ENCODE results near the gene ACYP2. TPM values are rescaled to one million over a fixed set of nuclear protein-coding genes. Genes with fewer than 3 reads are reported as not detected.

The ACYP2 gene
- total RNA-seq, 1 experiment from 2014 or later, result 10.9 TPM

DNA sequence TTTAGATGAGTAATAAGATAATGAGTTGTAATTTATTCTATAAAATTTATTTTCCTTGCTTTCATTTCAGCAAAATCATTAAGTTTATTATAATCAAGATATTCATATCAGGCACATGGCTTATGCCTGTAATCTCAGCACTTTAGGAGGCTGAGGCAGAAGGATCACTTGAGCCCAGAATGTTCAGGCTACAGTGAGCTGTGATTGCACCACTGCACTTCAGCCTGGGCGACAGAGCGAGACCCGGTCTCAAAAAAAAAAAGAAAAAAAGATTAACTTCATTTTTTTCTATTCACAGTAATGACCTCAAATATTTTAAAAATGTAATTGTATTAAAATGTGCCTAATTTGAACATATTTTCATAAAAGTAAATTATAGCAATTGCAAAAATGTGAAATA lies 67.9 kb downstream of the ACYP2 start:
- no peak for TF ChIP-seq CTCF (IDR thresholded peaks at IDR 0.05; ENCODE audit: unreplicated experiment)
- no peak for DNase-seq
- H3K27me3 Mint-ChIP-seq (ENCODE audit: unreplicated experiment), result no peaks in the 10 kb centered on the region
- BruUV-seq (replicated peaks), result no TSS peak
- H3K36me3 Mint-ChIP-seq (ENCODE audit: insufficient read depth, unreplicated experiment), result no peaks in the 10 kb centered on the region
- CTCF ChIA-PET, result interaction anchor here (0.7 kb wide), 1 partner anchor 15 kb away, joined by 4 read pairs; no protein-coding TSS in a partner anchor
- H3K4me3 Mint-ChIP-seq (ENCODE audit: low read depth, unreplicated experiment), result no peak overlapping the region
- intact Hi-C loops (cut with micrococcal nuclease; ENCODE audit: unreplicated experiment), result no loop called here
- H3K27ac Mint-ChIP-seq (ENCODE audit: unreplicated experiment), result no peak overlapping the region
- H3K4me1 Mint-ChIP-seq (ENCODE audit: low read depth, unreplicated experiment), result no peaks in the 10 kb centered on the region
- H3K9me3 Mint-ChIP-seq (ENCODE audit: low read depth, unreplicated experiment), result no peaks in the 10 kb centered on the region

DNA sequence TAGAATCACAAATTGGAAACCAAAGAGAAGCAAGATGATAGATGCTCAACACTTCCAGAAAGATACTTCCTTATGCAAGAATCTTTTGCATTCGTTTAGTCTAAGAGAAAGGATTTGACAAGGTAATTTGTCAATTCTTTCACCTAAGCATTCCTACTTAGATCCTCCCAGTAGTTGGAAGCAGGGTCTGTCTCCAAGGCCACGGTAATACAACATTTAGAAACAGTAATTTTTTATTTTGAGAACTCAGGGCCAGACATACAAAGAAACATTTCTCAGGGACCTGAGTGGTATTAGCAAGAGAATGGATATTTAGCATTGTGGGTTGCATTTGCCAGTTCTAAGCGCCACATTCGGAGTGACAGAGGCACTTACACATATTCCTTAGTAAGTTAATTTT lies 68.6 kb downstream of the ACYP2 start:
- no peak overlapping the region for H3K4me3 Mint-ChIP-seq (ENCODE audit: low read depth, unreplicated experiment)

GRCh38 chr2:54185105-54185504 lies 69.7 kb downstream of the ACYP2 start:
- Mint-ChIP-seq H3K4me1 (ENCODE audit: low read depth, unreplicated experiment) (no peaks in the 10 kb centered on the region), H3K27me3 (ENCODE audit: unreplicated experiment) (no peaks in the 10 kb centered on the region), H3K4me3 (ENCODE audit: low read depth, unreplicated experiment) (no peak overlapping the region), H3K9me3 (ENCODE audit: low read depth, unreplicated experiment) (no peaks in the 10 kb centered on the region), H3K36me3 (ENCODE audit: insufficient read depth, unreplicated experiment) (no peaks in the 10 kb centered on the region), H3K27ac (ENCODE audit: unreplicated experiment) (no peak overlapping the region)
- intact Hi-C loops (cut with micrococcal nuclease; ENCODE audit: unreplicated experiment), result no loop called here
- no peak for DNase-seq
- BruUV-seq (replicated peaks), result no TSS peak
- no peak for TF ChIP-seq CTCF (IDR thresholded peaks at IDR 0.05; ENCODE audit: unreplicated experiment)
- CTCF ChIA-PET, result interaction anchor here (0.8 kb wide), 1 partner anchor 11 kb away, joined by 3 read pairs; no protein-coding TSS in a partner anchor

More for the DNA sequence above, 68.6 kb downstream of the ACYP2 start:
- Mint-ChIP-seq H3K27ac (ENCODE audit: unreplicated experiment) (no peak overlapping the region), H3K9me3 (ENCODE audit: low read depth, unreplicated experiment) (no peaks in the 10 kb centered on the region), H3K4me1 (ENCODE audit: low read depth, unreplicated experiment) (no peaks in the 10 kb centered on the region), H3K27me3 (ENCODE audit: unreplicated experiment) (no peaks in the 10 kb centered on the region), H3K36me3 (ENCODE audit: insufficient read depth, unreplicated experiment) (no peaks in the 10 kb centered on the region)
- DNase-seq, result no peak
- intact Hi-C loops (cut with micrococcal nuclease; ENCODE audit: unreplicated experiment), result no loop called here
- BruUV-seq (replicated peaks), result no TSS peak
- CTCF ChIA-PET, result no interaction called here
- TF ChIP-seq CTCF (IDR thresholded peaks at IDR 0.05; ENCODE audit: unreplicated experiment), result no peak

DNA sequence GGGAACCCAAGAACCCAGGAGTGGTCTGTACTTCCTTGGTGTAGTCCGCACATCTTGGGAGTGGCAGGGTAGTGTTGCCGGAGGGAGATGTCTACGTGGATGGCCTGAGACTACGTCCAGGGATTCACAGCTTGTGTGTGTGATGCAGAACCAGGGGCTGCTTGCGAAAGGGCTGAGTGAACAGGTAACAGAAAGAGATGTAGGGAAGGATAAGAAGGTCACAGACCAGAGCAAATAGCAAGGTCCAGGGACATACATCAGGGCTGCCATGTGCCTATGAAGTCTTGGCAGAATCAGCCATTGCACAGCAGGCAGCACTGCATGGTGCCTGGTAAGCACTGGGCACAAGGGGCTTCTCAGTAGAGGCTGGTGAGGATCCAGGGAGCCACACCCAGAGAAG lies 71.9 kb downstream of the ACYP2 start:
- Mint-ChIP-seq H3K9me3 (ENCODE audit: low read depth, unreplicated experiment) (no peaks in the 10 kb centered on the region), H3K4me3 (ENCODE audit: low read depth, unreplicated experiment) (no peak overlapping the region), H3K36me3 (ENCODE audit: insufficient read depth, unreplicated experiment) (no peaks in the 10 kb centered on the region), H3K27me3 (ENCODE audit: unreplicated experiment) (no peaks in the 10 kb centered on the region), H3K4me1 (ENCODE audit: low read depth, unreplicated experiment) (no peaks in the 10 kb centered on the region), H3K27ac (ENCODE audit: unreplicated experiment) (no peak overlapping the region)
- no peak for TF ChIP-seq CTCF (IDR thresholded peaks at IDR 0.05; ENCODE audit: unreplicated experiment)
- BruUV-seq (replicated peaks), result no TSS peak
- intact Hi-C loops (cut with micrococcal nuclease; ENCODE audit: unreplicated experiment), result no loop called here
- CTCF ChIA-PET, result interaction anchor here (0.5 kb wide), 1 partner anchor 382 kb away, joined by 6 read pairs; no protein-coding TSS in a partner anchor
- no peak for DNase-seq
